NCI-H510A (cell line): ENCODE measurements around the gene FMOD.
"Not testable (repeated sequence)": the region's sequence is repeated elsewhere in the genome, so short reads cannot be mapped to it uniquely, and the experiment has no call there.

Experiments
- DNase-seq: peaks from one replicate; lab custom pipeline; 2025; lab: John Stamatoyannopoulos, UW

Gene FMOD

GRCh38 chr1:203325418-203326091 lies 25.4 kb downstream of the FMOD start:
- peak; percentile 76 for DNase-seq

GRCh38 chr1:203325026-203325417 lies 25.9 kb downstream of the FMOD start:
- peak; percentile 76 for DNase-seq

GRCh38 chr1:203324105-203325025 lies 26.6 kb downstream of the FMOD start:
- no peak for DNase-seq

GRCh38 chr1:203323587-203323986 lies 27.3 kb downstream of the FMOD start:
- DNase-seq: no peak

GRCh38 chr1:203322500-203323179 lies 28.3 kb downstream of the FMOD start:
- DNase-seq: no peak

GRCh38 chr1:203321273-203322052 lies 29.5 kb downstream of the FMOD start:
- DNase-seq: no peak

- peak; percentile 93 for DNase-seq
Observed at GRCh38 chr1:203320591-203321272, 30.2 kb downstream of the FMOD start.

- DNase-seq: no peak
Observed at GRCh38 chr1:203318229-203318517, 32.7 kb downstream of the FMOD start.

- no peak for DNase-seq
Observed at GRCh38 chr1:203317429-203318228, 33.3 kb downstream of the FMOD start.

- DNase-seq: no peak
Observed at GRCh38 chr1:203316626-203317093, 34.3 kb downstream of the FMOD start.

GRCh38 chr1:203314025-203314759 lies 36.7 kb downstream of the FMOD start:
- not testable (repeated sequence) for DNase-seq

GRCh38 chr1:203311368-203312301 lies 39.3 kb downstream of the FMOD start:
- no peak for DNase-seq

GRCh38 chr1:203308923-203309331 lies 42.0 kb downstream of the FMOD start:
- no peak for DNase-seq

- DNase-seq: no peak
Observed at GRCh38 chr1:203308328-203308922, 42.5 kb downstream of the FMOD start.

GRCh38 chr1:203307641-203308126 lies 43.2 kb downstream of the FMOD start:
- no peak for DNase-seq

GRCh38 chr1:203306965-203307541 lies 43.9 kb downstream of the FMOD start:
- no peak for DNase-seq

GRCh38 chr1:203306089-203306964 lies 44.6 kb downstream of the FMOD start:
- DNase-seq: no peak
